Liver (tissue), 9 donors: ENCODE data around the gene IMMT. TPM values are rescaled to one million over a fixed set of nuclear protein-coding genes. Genes with fewer than 3 reads are reported as not detected.

ENCODE experiments used
- DNase-seq: peaks from one replicate; pipeline ENCODE4 v3.0.0-alpha.2; 2017; ENCODE audit warnings: low spot score
- H3K27ac ChIP-seq, 2 donors: one replicate each; pipeline ENCODE4 v1.7.0; 2013; ENCODE audit warnings: inconsistent platforms in 2 of 2, low read length in 2 of 2, control low read depth in 1 of 2, low read depth in 1 of 2, mild to moderate bottlenecking in 1 of 2
- H3K27me3 ChIP-seq, 4 donors: one replicate each; pipeline versions ENCODE4 v1.6.1 to v1.7.0; 2013; ENCODE audit warnings: low read length in 3 of 4, inconsistent platforms in 1 of 4, mild to moderate bottlenecking in 1 of 4, moderate library complexity in 1 of 4; ENCODE audit not compliant: control insufficient read depth in 4 of 4, insufficient read depth in 4 of 4
- H3K36me3 ChIP-seq, 4 donors: one replicate each; pipeline versions ENCODE4 v1.6.1 to v1.7.0; 2013; ENCODE audit warnings: low read length in 3 of 4, mild to moderate bottlenecking in 3 of 4, low read depth in 1 of 4, moderate library complexity in 1 of 4; ENCODE audit not compliant: control insufficient read depth in 4 of 4, insufficient read depth in 3 of 4
- H3K4me1 ChIP-seq, 4 donors: one replicate each; pipeline versions ENCODE4 v1.6.1 to v1.7.0; 2013; ENCODE audit warnings: low read length in 3 of 4, mild to moderate bottlenecking in 3 of 4, moderate library complexity in 1 of 4; ENCODE audit not compliant: control insufficient read depth in 4 of 4, insufficient read depth in 4 of 4
- H3K4me3 ChIP-seq, 3 donors: one replicate each; pipeline versions ENCODE4 v1.6.1 to v1.7.0; 2013; ENCODE audit warnings: low read length in 3 of 3, control low read depth in 1 of 3, low read depth in 1 of 3, mild to moderate bottlenecking in 1 of 3
- H3K9ac ChIP-seq, 2 donors: one replicate each; pipeline ENCODE4 v1.7.0; 2013; ENCODE audit warnings: low read length in 2 of 2, mild to moderate bottlenecking in 2 of 2, moderate library complexity in 2 of 2, control low read depth in 1 of 2, low read depth in 1 of 2
- H3K9me3 ChIP-seq, 4 donors: one replicate each; pipeline versions ENCODE4 v1.6.1 to v1.7.0; 2013; ENCODE audit warnings: low read length in 3 of 4; ENCODE audit not compliant: control insufficient read depth in 4 of 4
- EGR1 ChIP-seq, 2 donors: IDR thresholded peaks; 2 replicates each; pipeline ENCODE4 v1.6.1; 2016 to 2018; ENCODE audit warnings: antibody characterized with exemption in 2 of 2, low read depth in 2 of 2
- FOXA1 ChIP-seq: IDR thresholded peaks from 2 replicates; pipeline ENCODE4 v1.6.1; 2016; ENCODE audit warnings: antibody characterized with exemption
- FOXA2 ChIP-seq: IDR thresholded peaks from 2 replicates; pipeline ENCODE4 v1.6.1; 2016; ENCODE audit warnings: antibody characterized with exemption
- GABPA ChIP-seq, 2 donors: IDR thresholded peaks in 1 of 2; conservative IDR thresholded peaks in 1 of 2; 2 replicates each; pipeline ENCODE4 v1.6.1; 2016; ENCODE audit warnings: antibody characterized with exemption in 2 of 2, mild to moderate bottlenecking in 1 of 2, moderate library complexity in 1 of 2
- HNF4A ChIP-seq, 2 donors: conservative IDR thresholded peaks; 2 replicates each; pipeline ENCODE4 v1.6.1; 2016; ENCODE audit warnings: antibody characterized with exemption in 2 of 2, mild to moderate bottlenecking in 2 of 2
- HNF4G ChIP-seq: IDR thresholded peaks from 2 replicates; pipeline ENCODE4 v1.6.1; 2016; ENCODE audit warnings: antibody characterized with exemption
- JUND ChIP-seq, 2 donors: IDR thresholded peaks; 2 replicates each; pipeline ENCODE4 v1.6.1; 2016; ENCODE audit warnings: antibody characterized with exemption in 2 of 2
- MAX ChIP-seq: IDR thresholded peaks from 2 replicates; pipeline ENCODE4 v1.6.1; 2016; ENCODE audit warnings: antibody characterized with exemption
- NR2F2 ChIP-seq: IDR thresholded peaks from 2 replicates; pipeline ENCODE4 v1.6.1; 2016; ENCODE audit warnings: antibody characterized with exemption
- RAD21 ChIP-seq, 2 donors: IDR thresholded peaks; 2 replicates each; pipeline ENCODE4 v1.6.1; 2016; ENCODE audit warnings: antibody characterized with exemption in 2 of 2, mild to moderate bottlenecking in 2 of 2
- REST ChIP-seq: IDR thresholded peaks from 2 replicates; pipeline ENCODE4 v1.6.1; 2016; ENCODE audit warnings: antibody characterized with exemption, mild to moderate bottlenecking
- RXRA ChIP-seq, 2 donors: IDR thresholded peaks; 2 replicates each; pipeline ENCODE4 v1.6.1; 2017 to 2018; ENCODE audit warnings: antibody characterized with exemption in 2 of 2, mild to moderate bottlenecking in 1 of 2
- SP1 ChIP-seq: IDR thresholded peaks from 2 replicates; pipeline ENCODE4 v1.6.1; 2018; ENCODE audit warnings: antibody characterized with exemption, mild to moderate bottlenecking
- TAF1 ChIP-seq: conservative IDR thresholded peaks from 2 replicates; pipeline ENCODE4 v1.6.1; 2016; ENCODE audit warnings: antibody characterized with exemption, mild to moderate bottlenecking
- ZBTB33 ChIP-seq: IDR thresholded peaks from 2 replicates; pipeline ENCODE4 v1.6.1; 2016; ENCODE audit warnings: antibody characterized with exemption
- WGBS: extraction: QIAGEN DNeasy Blood & Tissue Kit; methylation state at CpG from one replicate; pipeline ENCODE4 v1.1.7; 2013; 5-methylcytosine and 5-hydroxymethylcytosine counted together
- polyA plus RNA-seq, 2 donors: library from polyadenylated mRNA; stranded (reverse) in 1 of 2; unstranded in 1 of 2; fragments of 200-250 nt in 1 of 2; fragments of >200 nt in 1 of 2; fragmentation: Nextera tagmentation in 1 of 2; extraction: Ambion mirVana in 1 of 2; gene quantifications; one replicate each; pipeline versions ENCODE4 v1.2.1 to v1.2.3, GENCODE V29; 2013 to 2015
- total RNA-seq, 2 donors: library from RNA; depleted of rRNA; stranded (reverse); fragments of >200 nt; gene quantifications; one replicate each; pipeline ENCODE4 v1.2.3, GENCODE V29; 2014
- TF ChIP-seq, protein P1 (sequence below): fragments of 150-350 bp; IDR thresholded peaks from 2 replicates; pipeline ENCODE4 v1.5.1; 2017; ENCODE audit warnings: improper control_type of control experiment, low read depth, low read length; ENCODE audit not compliant: missing input control
- TF ChIP-seq, protein P2 (sequence below): IDR thresholded peaks from 2 replicates; pipeline ENCODE4 v1.6.1; 2016; ENCODE audit warnings: antibody characterized with exemption
- donor health status: healthy.
- donor health status: healthy.
- donor health status: healthy.
- donor health status: healthy.
- donor health status: healthy.

The IMMT gene
- total and polyA plus RNA-seq, 4 donors = 38.3 to 49.1 (median 46.9) TPM

DNA sequence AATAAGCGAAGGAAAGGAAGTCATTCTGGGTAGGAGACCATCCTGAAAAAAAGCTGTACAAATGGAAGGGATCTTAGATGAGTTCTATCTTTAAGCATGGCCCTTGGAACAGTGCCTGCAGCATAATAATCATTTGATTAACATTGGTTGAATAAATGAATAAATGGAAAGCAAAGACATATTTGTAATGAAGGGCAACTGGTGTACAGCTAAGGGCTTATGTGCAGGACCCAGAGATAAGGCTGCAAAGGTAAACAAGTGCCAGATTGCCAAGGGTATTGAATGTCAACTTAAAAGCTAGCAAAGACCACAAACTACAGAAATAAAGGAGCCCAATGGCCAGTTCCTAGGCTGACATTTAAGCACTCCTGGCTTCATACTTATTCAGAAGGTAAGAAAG is 19.4 kb downstream of the IMMT start:
- Histone ChIP-seq H3K9ac (no peak overlapping the region), H3K27me3 (no peaks in the 10 kb centered on the region), H3K4me1 (peaks cover 0 to 5% (median 0%) of the 10 kb centered on the region in 4 donors), H3K27ac (no peak overlapping the region), H3K4me3 (no peak overlapping the region), H3K36me3 (peaks cover 4 to 33% (median 25%) of the 10 kb centered on the region in 4 donors), H3K9me3 (no peaks in the 10 kb centered on the region)
- WGBS = 85% methylated on average over 1 of the region's 1 CpG
- DNase-seq = no peak
- TF ChIP-seq REST = no peak

GRCh38 chr2:86174445-86174844 is 20.8 kb downstream of the IMMT start:
- Histone ChIP-seq H3K4me3 (no peak overlapping the region), H3K9ac (no peak overlapping the region), H3K4me1 (peaks cover 0 to 5% (median 0%) of the 10 kb centered on the region in 4 donors), H3K9me3 (no peaks in the 10 kb centered on the region), H3K27ac (no peak overlapping the region), H3K27me3 (no peaks in the 10 kb centered on the region), H3K36me3 (peaks cover 11 to 35% (median 33%) of the 10 kb centered on the region in 4 donors)
- 79% methylated on average over 2 of the region's 2 CpGs for WGBS
- DNase-seq = no peak
- TF ChIP-seq MAX (no peak), HNF4A (conservative IDR thresholded peaks at IDR 0.05) (no peak), GABPA (IDR thresholded peaks at IDR 0.05 in 1 of 2, conservative IDR thresholded peaks at IDR 0.05 in 1 of 2) (no peak), TAF1 (no peak), SP1 (no peak), NR2F2 (no peak), FOXA1 (no peak), JUND (IDR thresholded peaks at IDR 0.05) (no peak), HNF4G (no peak), RXRA (IDR thresholded peaks at IDR 0.05) (no peak), RAD21 (IDR thresholded peaks at IDR 0.05) (no peak), EGR1 (IDR thresholded peaks at IDR 0.05; ENCODE audit: low read depth in 2 of 2) (no peak), FOXA2 (no peak), ZBTB33 (no peak)
- TF ChIP-seq, protein P1, sequence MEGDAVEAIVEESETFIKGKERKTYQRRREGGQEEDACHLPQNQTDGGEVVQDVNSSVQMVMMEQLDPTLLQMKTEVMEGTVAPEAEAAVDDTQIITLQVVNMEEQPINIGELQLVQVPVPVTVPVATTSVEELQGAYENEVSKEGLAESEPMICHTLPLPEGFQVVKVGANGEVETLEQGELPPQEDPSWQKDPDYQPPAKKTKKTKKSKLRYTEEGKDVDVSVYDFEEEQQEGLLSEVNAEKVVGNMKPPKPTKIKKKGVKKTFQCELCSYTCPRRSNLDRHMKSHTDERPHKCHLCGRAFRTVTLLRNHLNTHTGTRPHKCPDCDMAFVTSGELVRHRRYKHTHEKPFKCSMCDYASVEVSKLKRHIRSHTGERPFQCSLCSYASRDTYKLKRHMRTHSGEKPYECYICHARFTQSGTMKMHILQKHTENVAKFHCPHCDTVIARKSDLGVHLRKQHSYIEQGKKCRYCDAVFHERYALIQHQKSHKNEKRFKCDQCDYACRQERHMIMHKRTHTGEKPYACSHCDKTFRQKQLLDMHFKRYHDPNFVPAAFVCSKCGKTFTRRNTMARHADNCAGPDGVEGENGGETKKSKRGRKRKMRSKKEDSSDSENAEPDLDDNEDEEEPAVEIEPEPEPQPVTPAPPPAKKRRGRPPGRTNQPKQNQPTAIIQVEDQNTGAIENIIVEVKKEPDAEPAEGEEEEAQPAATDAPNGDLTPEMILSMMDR = no peak
- TF ChIP-seq, protein P2, sequence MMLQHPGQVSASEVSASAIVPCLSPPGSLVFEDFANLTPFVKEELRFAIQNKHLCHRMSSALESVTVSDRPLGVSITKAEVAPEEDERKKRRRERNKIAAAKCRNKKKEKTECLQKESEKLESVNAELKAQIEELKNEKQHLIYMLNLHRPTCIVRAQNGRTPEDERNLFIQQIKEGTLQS = no peak
